Measurements from ENCODE around the gene LGALS7. TPM values are rescaled to one million over a fixed set of nuclear protein-coding genes. Genes with fewer than 3 reads are reported as not detected.
A peak's percentile ranks its signal among the peaks of the same experiment; 100 is the strongest.

LGALS7 gene
- total RNA-seq, 1 donor from 2014 or later: not detected

DNA sequence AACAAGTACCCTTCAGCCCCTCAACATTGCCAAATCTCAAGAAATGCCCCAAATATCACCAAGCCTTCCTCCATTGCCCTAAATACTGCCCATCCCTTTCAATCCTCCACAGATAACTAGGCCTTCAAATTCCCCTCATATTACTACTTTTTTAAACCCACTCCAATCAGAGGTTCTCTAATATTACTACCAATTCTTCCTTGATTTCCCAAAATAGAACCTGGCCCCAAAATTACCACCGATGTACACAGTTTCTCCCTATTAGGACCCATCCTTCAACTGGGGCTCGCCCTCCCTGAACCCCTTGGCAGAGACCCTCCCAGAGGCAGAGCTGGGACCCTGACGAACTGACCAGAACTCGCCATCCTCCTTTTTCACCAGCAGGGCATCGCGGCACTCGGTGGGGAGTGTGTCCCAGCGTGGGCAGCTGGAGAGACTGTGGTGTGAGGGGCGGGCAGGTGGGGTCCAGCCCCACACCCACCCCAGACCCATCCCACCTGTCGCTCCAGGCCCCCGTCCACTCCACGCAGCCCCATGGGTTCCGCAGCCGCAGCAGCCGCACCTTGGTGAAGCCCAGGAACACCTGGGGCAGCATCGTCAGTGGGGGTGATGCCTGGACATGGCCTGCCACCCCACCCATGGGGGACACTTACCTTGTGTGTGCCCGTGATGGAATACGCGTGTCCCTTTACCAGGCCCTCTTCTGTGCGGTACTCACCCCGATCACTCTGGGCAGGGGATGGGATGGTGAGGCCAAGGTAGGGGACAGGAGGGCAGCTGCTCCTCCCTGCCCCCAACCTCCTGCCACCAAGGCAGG, 35.2 kb downstream of the LGALS7 start:
- Mint-ChIP-seq H3K27ac (ENCODE audit: unreplicated experiment) (no peak overlapping the region), H3K36me3 (ENCODE audit: unreplicated experiment) (peaks cover 5% of the 10 kb centered on the region), H3K9me3 (ENCODE audit: unreplicated experiment) (peaks cover 7% of the 10 kb centered on the region), H3K27me3 (ENCODE audit: unreplicated experiment) (peaks cover 8% of the 10 kb centered on the region), H3K4me3 (ENCODE audit: unreplicated experiment) (no peak overlapping the region), H3K4me1 (ENCODE audit: low read depth, unreplicated experiment) (no peaks in the 10 kb centered on the region)
- DNase-seq: no peak
- TF ChIP-seq, protein P1, sequence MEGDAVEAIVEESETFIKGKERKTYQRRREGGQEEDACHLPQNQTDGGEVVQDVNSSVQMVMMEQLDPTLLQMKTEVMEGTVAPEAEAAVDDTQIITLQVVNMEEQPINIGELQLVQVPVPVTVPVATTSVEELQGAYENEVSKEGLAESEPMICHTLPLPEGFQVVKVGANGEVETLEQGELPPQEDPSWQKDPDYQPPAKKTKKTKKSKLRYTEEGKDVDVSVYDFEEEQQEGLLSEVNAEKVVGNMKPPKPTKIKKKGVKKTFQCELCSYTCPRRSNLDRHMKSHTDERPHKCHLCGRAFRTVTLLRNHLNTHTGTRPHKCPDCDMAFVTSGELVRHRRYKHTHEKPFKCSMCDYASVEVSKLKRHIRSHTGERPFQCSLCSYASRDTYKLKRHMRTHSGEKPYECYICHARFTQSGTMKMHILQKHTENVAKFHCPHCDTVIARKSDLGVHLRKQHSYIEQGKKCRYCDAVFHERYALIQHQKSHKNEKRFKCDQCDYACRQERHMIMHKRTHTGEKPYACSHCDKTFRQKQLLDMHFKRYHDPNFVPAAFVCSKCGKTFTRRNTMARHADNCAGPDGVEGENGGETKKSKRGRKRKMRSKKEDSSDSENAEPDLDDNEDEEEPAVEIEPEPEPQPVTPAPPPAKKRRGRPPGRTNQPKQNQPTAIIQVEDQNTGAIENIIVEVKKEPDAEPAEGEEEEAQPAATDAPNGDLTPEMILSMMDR (IDR thresholded peaks at IDR 0.05; ENCODE audit: partially characterized antibody, unreplicated experiment): peak; percentile 22

DNA sequence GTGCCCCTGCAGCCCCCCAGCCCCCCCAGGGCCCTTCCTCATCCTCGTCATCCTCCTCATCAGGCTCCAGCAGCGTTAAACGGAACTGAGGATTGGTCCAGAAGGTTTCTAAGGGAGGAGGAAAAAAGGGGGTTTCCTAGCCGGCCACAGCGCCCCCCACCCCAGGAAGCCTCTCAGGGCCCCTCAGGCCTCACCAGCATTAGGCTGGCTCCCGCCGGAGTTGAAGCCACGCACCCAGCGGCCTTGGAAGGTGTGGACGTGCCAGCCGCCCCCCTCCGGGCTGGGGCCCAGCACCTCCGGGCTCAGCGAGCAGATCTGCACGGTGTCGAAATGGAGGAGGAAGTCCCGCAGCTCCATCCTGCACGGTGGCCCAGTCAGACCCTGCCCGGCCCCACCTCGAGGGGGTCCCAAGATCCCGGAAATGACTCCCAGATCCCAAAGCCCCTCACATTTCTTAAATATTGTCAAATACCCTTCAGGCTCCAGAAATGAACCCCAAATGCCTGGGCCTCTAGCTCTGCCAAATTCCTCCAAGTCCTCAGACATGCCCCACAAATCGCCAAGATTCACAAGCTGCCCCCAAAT, 35.9 kb downstream of the LGALS7 start:
- no peak overlapping the region for H3K4me3 Mint-ChIP-seq (ENCODE audit: unreplicated experiment)
- TF ChIP-seq, protein P1 (IDR thresholded peaks at IDR 0.05; ENCODE audit: partially characterized antibody, unreplicated experiment): no peak
- H3K9me3 Mint-ChIP-seq (ENCODE audit: unreplicated experiment): peaks cover 9% of the 10 kb centered on the region
- peaks cover 13% of the 10 kb centered on the region for H3K27me3 Mint-ChIP-seq (ENCODE audit: unreplicated experiment)
- no peak for DNase-seq
- H3K4me1 Mint-ChIP-seq (ENCODE audit: low read depth, unreplicated experiment): no peaks in the 10 kb centered on the region
- no peak overlapping the region for H3K27ac Mint-ChIP-seq (ENCODE audit: unreplicated experiment)
- peaks cover 5% of the 10 kb centered on the region for H3K36me3 Mint-ChIP-seq (ENCODE audit: unreplicated experiment)

DNA sequence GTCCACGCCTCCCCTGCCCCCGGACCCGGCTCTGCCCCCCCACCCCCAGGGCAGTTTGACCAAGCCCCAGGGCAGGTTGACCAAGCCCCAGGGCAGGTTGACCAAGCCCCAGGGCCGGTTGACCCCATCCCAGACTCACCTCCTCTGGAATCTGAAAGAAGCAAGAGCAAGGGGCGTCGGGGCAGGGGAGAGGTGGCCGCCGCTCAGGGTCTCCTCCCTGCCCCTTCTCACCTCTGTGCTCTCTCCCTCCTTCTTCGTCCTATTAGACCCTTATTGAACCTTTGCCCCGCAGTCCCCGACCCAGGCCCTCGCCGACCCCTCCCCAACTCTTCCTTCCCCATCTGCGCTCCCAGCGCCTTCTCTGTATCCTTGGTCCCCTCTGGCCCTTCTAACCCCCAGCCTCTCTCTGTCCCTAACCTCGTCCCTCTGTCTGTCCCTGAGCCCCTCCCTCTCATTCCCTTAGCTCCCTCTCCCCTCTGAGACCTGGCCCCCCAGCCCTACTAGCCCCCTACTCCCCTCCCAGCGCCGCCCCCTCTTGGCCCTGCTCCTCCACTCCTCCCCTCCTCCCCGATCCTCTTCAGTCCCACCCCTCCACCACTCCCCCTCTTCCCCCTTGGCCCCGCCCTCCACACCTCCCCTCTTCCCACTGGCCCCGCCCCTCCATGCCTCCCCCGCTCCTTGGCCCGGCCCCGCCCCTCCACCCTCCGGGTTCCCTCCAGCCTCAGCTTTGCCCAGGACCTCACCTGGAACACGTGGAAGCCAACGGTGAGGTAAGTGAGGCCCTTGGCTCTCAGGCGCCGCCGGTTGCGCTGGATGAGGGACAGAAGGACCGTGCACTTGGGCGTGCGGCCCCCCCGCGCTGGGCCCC, 36.7 kb downstream of the LGALS7 start:
- Mint-ChIP-seq H3K9me3 (ENCODE audit: unreplicated experiment) (peaks cover 12% of the 10 kb centered on the region), H3K4me3 (ENCODE audit: unreplicated experiment) (peak overlapping the region; percentile 61), H3K27ac (ENCODE audit: unreplicated experiment) (no peak overlapping the region), H3K36me3 (ENCODE audit: unreplicated experiment) (peaks cover 5% of the 10 kb centered on the region), H3K4me1 (ENCODE audit: low read depth, unreplicated experiment) (peaks cover 4% of the 10 kb centered on the region), H3K27me3 (ENCODE audit: unreplicated experiment) (peaks cover 15% of the 10 kb centered on the region)
- DNase-seq: no peak
- TF ChIP-seq, protein P1 (IDR thresholded peaks at IDR 0.05; ENCODE audit: partially characterized antibody, unreplicated experiment): no peak

DNA sequence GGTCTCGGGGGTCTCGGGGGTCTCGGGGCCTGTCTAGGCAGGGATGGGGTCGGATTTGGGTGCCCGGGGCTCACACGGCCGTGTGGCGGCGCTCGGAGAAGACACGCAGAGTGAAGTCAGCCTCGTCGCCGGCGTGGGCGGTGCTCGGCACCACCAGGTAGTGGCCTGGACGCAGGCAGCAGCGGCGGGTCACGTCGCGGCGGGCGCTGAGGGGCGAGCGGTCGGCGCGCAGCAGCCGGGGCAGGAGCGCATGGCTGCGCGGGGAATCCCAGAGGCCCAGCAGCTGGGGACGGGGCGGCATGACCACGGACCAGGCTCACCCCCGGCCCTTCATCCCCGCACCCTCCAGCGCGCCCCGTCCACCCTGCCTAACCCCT, 37.3 kb downstream of the LGALS7 start:
- peaks cover 5% of the 10 kb centered on the region for H3K4me1 Mint-ChIP-seq (ENCODE audit: low read depth, unreplicated experiment)
- H3K4me3 Mint-ChIP-seq (ENCODE audit: unreplicated experiment): no peak overlapping the region
- H3K36me3 Mint-ChIP-seq (ENCODE audit: unreplicated experiment): peaks cover 5% of the 10 kb centered on the region
- H3K9me3 Mint-ChIP-seq (ENCODE audit: unreplicated experiment): peaks cover 12% of the 10 kb centered on the region
- H3K27me3 Mint-ChIP-seq (ENCODE audit: unreplicated experiment): peaks cover 16% of the 10 kb centered on the region
- H3K27ac Mint-ChIP-seq (ENCODE audit: unreplicated experiment): no peak overlapping the region
- DNase-seq: peak; percentile 52
- TF ChIP-seq, protein P1 (IDR thresholded peaks at IDR 0.05; ENCODE audit: partially characterized antibody, unreplicated experiment): no peak
